ENCODE data around the gene LMO1.

The LMO1 gene

DNA sequence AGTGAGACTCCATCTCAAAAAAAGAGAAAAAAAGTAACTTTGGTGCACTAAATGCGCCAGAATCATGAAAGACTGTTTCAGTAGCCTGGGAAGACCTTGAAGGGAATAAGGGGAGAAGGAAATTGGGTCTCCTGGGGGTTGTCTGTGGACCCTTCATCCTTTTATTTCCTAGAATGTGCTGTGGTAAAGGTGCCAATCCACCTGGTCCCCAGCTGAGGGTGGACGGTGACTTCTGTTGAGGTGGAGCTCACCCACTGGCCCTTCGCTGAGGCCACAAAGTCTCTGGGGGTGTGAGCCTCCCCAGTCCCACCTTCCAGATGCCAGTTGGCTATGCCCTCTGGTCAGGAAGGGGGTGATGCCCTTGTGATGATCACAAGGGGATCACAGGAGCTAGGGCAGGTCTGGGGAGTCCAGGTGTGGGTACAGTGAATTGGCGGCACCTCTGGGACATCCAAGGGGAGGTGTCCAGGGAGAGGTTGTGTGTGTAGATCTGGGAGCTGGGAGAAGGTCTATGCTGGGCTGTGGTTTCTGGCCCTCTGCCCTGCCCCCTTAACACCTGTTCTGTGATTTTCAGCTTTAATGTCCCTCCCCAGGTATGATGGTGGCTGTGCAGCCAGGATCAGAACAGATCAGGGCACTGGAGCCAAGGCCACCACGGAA lies 34.2 kb upstream of the LMO1 start:
- H3K4me1 ChIP-seq (ENCODE audit: insufficient read depth, low read length, poor library complexity, severe bottlenecking): peaks cover 16% of the 10 kb centered on the region
- H3K79me2 ChIP-seq (ENCODE audit: insufficient read depth, low read length): no peaks in the 10 kb centered on the region
- no peak for TF ChIP-seq CTCF (conservative IDR thresholded peaks at IDR 0.05; ENCODE audit: low read length)
- no peak for TF ChIP-seq EZH2phosphoT487 (IDR thresholded peaks at IDR 0.05; ENCODE audit: borderline replicate concordance)
- no peaks in the 10 kb centered on the region for H3K9me3 ChIP-seq (ENCODE audit: insufficient read depth, low read depth, low read length)
- no peak overlapping the region for H3K9ac ChIP-seq (ENCODE audit: low read depth, low read length, poor library complexity, severe bottlenecking)
- H3K4me2 ChIP-seq (ENCODE audit: low read depth, low read length, poor library complexity, severe bottlenecking): no peak overlapping the region
- no peaks in the 10 kb centered on the region for H3K27me3 ChIP-seq (ENCODE audit: insufficient read depth, low read length, poor library complexity, severe bottlenecking)
- no peaks in the 10 kb centered on the region for H4K20me1 ChIP-seq (ENCODE audit: insufficient read depth, low read length, poor library complexity, severe bottlenecking)
- no peaks in the 10 kb centered on the region for H3F3A ChIP-seq (ENCODE audit: low read depth)
- H3K9me2 ChIP-seq (replicated peaks; ENCODE audit: low read depth, low read length): no peaks in the 10 kb centered on the region
- H3K4me3 ChIP-seq (ENCODE audit: low read length, poor library complexity, severe bottlenecking): no peak overlapping the region
- H2AFZ ChIP-seq (ENCODE audit: low read length): no peak overlapping the region
- no peaks in the 10 kb centered on the region for H3K36me3 ChIP-seq (ENCODE audit: insufficient read depth, low read length)

- Histone ChIP-seq H3K9ac (ENCODE audit: low read depth, low read length, poor library complexity, severe bottlenecking) (no peak overlapping the region), H3K27me3 (ENCODE audit: insufficient read depth, low read length, poor library complexity, severe bottlenecking) (no peaks in the 10 kb centered on the region), H3K9me3 (ENCODE audit: insufficient read depth, low read depth, low read length) (no peaks in the 10 kb centered on the region), H2AFZ (ENCODE audit: low read length) (no peak overlapping the region), H3K9me2 (replicated peaks; ENCODE audit: low read depth, low read length) (no peaks in the 10 kb centered on the region), H3K4me2 (ENCODE audit: low read depth, low read length, poor library complexity, severe bottlenecking) (no peak overlapping the region), H3F3A (ENCODE audit: low read depth) (no peaks in the 10 kb centered on the region), H3K4me1 (ENCODE audit: insufficient read depth, low read length, poor library complexity, severe bottlenecking) (peaks cover 16% of the 10 kb centered on the region), H3K36me3 (ENCODE audit: insufficient read depth, low read length) (no peaks in the 10 kb centered on the region), H3K4me3 (ENCODE audit: low read length, poor library complexity, severe bottlenecking) (no peak overlapping the region), H3K79me2 (ENCODE audit: insufficient read depth, low read length) (no peaks in the 10 kb centered on the region), H4K20me1 (ENCODE audit: insufficient read depth, low read length, poor library complexity, severe bottlenecking) (no peaks in the 10 kb centered on the region)
- TF ChIP-seq CTCF (conservative IDR thresholded peaks at IDR 0.05; ENCODE audit: low read length) (no peak), EZH2phosphoT487 (IDR thresholded peaks at IDR 0.05; ENCODE audit: borderline replicate concordance) (no peak)
These were observed 33.2 kb upstream of the LMO1 start for GRCh38 chr11:8296872-8297271.

GRCh38 chr11:8296038-8296649 lies 32.5 kb upstream of the LMO1 start:
- no peaks in the 10 kb centered on the region for H3K9me2 ChIP-seq (replicated peaks; ENCODE audit: low read depth, low read length)
- H3K4me2 ChIP-seq (ENCODE audit: low read depth, low read length, poor library complexity, severe bottlenecking): no peak overlapping the region
- H3K9ac ChIP-seq (ENCODE audit: low read depth, low read length, poor library complexity, severe bottlenecking): no peak overlapping the region
- H3F3A ChIP-seq (ENCODE audit: low read depth): no peaks in the 10 kb centered on the region
- H3K4me3 ChIP-seq (ENCODE audit: low read length, poor library complexity, severe bottlenecking): no peak overlapping the region
- no peaks in the 10 kb centered on the region for H3K36me3 ChIP-seq (ENCODE audit: insufficient read depth, low read length)
- TF ChIP-seq CTCF (conservative IDR thresholded peaks at IDR 0.05; ENCODE audit: low read length) (no peak), EZH2phosphoT487 (IDR thresholded peaks at IDR 0.05; ENCODE audit: borderline replicate concordance) (no peak)
- H3K27me3 ChIP-seq (ENCODE audit: insufficient read depth, low read length, poor library complexity, severe bottlenecking): no peaks in the 10 kb centered on the region
- peaks cover 16% of the 10 kb centered on the region for H3K4me1 ChIP-seq (ENCODE audit: insufficient read depth, low read length, poor library complexity, severe bottlenecking)
- no peaks in the 10 kb centered on the region for H3K79me2 ChIP-seq (ENCODE audit: insufficient read depth, low read length)
- H4K20me1 ChIP-seq (ENCODE audit: insufficient read depth, low read length, poor library complexity, severe bottlenecking): no peaks in the 10 kb centered on the region
- no peak overlapping the region for H2AFZ ChIP-seq (ENCODE audit: low read length)
- H3K9me3 ChIP-seq (ENCODE audit: insufficient read depth, low read depth, low read length): no peaks in the 10 kb centered on the region

Measured in Loucy (cell line).